Measurements from ENCODE around the gene DCAF15.

DCAF15 gene

GRCh38 chr19:13929956-13930355, 22.4 kb upstream of the DCAF15 start:
- no peak for TF ChIP-seq CTCF (conservative IDR thresholded peaks at IDR 0.05; ENCODE audit: control insufficient read depth, insufficient read depth, low read depth, low read length)
- H3K4me3 ChIP-seq (ENCODE audit: control insufficient read depth, low read depth, low read length) = no peak overlapping the region
- DNase-seq (ENCODE audit: low read depth) = no peak

GRCh38 chr19:13930402-13930801, 21.9 kb upstream of the DCAF15 start:
- no peak for DNase-seq (ENCODE audit: low read depth)
- no peak overlapping the region for H3K4me3 ChIP-seq (ENCODE audit: control insufficient read depth, low read depth, low read length)
- no peak for TF ChIP-seq CTCF (conservative IDR thresholded peaks at IDR 0.05; ENCODE audit: control insufficient read depth, insufficient read depth, low read depth, low read length)

- no peak for DNase-seq (ENCODE audit: low read depth)
Measured at GRCh38 chr19:13931391-13932148, 20.7 kb upstream of the DCAF15 start.

GRCh38 chr19:13932149-13932637, 20.1 kb upstream of the DCAF15 start:
- DNase-seq (ENCODE audit: low read depth) = no peak
- no peak for TF ChIP-seq CTCF (conservative IDR thresholded peaks at IDR 0.05; ENCODE audit: control insufficient read depth, insufficient read depth, low read depth, low read length)
- H3K4me3 ChIP-seq (ENCODE audit: control insufficient read depth, low read depth, low read length) = no peak overlapping the region

More at GRCh38 chr19:13931391-13932148, 20.7 kb upstream of the DCAF15 start:
- TF ChIP-seq CTCF (conservative IDR thresholded peaks at IDR 0.05; ENCODE audit: control insufficient read depth, insufficient read depth, low read depth, low read length) = no peak
- no peak overlapping the region for H3K4me3 ChIP-seq (ENCODE audit: control insufficient read depth, low read depth, low read length)

GRCh38 chr19:13932911-13933393, 19.4 kb upstream of the DCAF15 start:
- no peak overlapping the region for H3K4me3 ChIP-seq (ENCODE audit: control insufficient read depth, low read depth, low read length)
- TF ChIP-seq CTCF (conservative IDR thresholded peaks at IDR 0.05; ENCODE audit: control insufficient read depth, insufficient read depth, low read depth, low read length) = no peak
- DNase-seq (ENCODE audit: low read depth) = no peak

- H3K4me3 ChIP-seq (ENCODE audit: control insufficient read depth, low read depth, low read length) = no peak overlapping the region
- TF ChIP-seq CTCF (conservative IDR thresholded peaks at IDR 0.05; ENCODE audit: control insufficient read depth, insufficient read depth, low read depth, low read length) = no peak
- DNase-seq (ENCODE audit: low read depth) = no peak
Measured at GRCh38 chr19:13934785-13935109, 17.6 kb upstream of the DCAF15 start.

Data from fibroblast of mammary gland (primary cell).